GM23338 (cell line): Measurements from ENCODE around the gene CCNB1IP1.

Experiments used
- JUNB ChIP-seq: IDR thresholded peaks from one replicate; pipeline ENCODE4 v1.6.1; 2016; ENCODE audit warnings: antibody characterized with exemption; ENCODE audit not compliant: unreplicated experiment
- POLR2AphosphoS5 ChIP-seq: IDR thresholded peaks from 2 replicates; pipeline ENCODE4 v1.6.1; 2016; ENCODE audit warnings: antibody characterized with exemption, low read depth
- ZNF462 ChIP-seq: fragments of 250-450 bp; sonication (Bioruptor Pico); IDR thresholded peaks from 2 replicates; pipeline ENCODE4 v1.5.0; 2020; ENCODE audit warnings: mild to moderate bottlenecking, moderate library complexity
- TF ChIP-seq, protein P1 (sequence below), 2 experiments: fragments of 200-600 bp in 1 of 2; sonication (generic) in 1 of 2; conservative IDR thresholded peaks; 2 replicates each; pipeline versions ENCODE4 v1.5.1 to v1.6.1; 2016 to 2017; ENCODE audit warnings: antibody characterized with exemption in 2 of 2, low read depth in 2 of 2, mild to moderate bottlenecking in 2 of 2, moderate library complexity in 1 of 2
- TF ChIP-seq, protein P2 (sequence below): IDR thresholded peaks from 2 replicates; pipeline ENCODE4 v1.6.1; 2016; ENCODE audit warnings: antibody characterized with exemption

- TF ChIP-seq, protein P1, sequence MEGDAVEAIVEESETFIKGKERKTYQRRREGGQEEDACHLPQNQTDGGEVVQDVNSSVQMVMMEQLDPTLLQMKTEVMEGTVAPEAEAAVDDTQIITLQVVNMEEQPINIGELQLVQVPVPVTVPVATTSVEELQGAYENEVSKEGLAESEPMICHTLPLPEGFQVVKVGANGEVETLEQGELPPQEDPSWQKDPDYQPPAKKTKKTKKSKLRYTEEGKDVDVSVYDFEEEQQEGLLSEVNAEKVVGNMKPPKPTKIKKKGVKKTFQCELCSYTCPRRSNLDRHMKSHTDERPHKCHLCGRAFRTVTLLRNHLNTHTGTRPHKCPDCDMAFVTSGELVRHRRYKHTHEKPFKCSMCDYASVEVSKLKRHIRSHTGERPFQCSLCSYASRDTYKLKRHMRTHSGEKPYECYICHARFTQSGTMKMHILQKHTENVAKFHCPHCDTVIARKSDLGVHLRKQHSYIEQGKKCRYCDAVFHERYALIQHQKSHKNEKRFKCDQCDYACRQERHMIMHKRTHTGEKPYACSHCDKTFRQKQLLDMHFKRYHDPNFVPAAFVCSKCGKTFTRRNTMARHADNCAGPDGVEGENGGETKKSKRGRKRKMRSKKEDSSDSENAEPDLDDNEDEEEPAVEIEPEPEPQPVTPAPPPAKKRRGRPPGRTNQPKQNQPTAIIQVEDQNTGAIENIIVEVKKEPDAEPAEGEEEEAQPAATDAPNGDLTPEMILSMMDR (conservative IDR thresholded peaks at IDR 0.05; ENCODE audit: low read depth in 2 of 2): no peak
- no peak for TF ChIP-seq POLR2AphosphoS5
- no peak for TF ChIP-seq ZNF462
- TF ChIP-seq, protein P2, sequence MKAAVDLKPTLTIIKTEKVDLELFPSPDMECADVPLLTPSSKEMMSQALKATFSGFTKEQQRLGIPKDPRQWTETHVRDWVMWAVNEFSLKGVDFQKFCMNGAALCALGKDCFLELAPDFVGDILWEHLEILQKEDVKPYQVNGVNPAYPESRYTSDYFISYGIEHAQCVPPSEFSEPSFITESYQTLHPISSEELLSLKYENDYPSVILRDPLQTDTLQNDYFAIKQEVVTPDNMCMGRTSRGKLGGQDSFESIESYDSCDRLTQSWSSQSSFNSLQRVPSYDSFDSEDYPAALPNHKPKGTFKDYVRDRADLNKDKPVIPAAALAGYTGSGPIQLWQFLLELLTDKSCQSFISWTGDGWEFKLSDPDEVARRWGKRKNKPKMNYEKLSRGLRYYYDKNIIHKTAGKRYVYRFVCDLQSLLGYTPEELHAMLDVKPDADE: no peak
- TF ChIP-seq JUNB: no peak
These were observed 23.3 kb upstream of the CCNB1IP1 start for GRCh38 chr14:20356422-20356821.
